ENCODE results near the gene KLF9. TPM values are rescaled to one million over a fixed set of nuclear protein-coding genes. Genes with fewer than 3 reads are reported as not detected.

The KLF9 gene
- total RNA-seq, 1 experiment from 2014 or later = 7.0 TPM

DNA sequence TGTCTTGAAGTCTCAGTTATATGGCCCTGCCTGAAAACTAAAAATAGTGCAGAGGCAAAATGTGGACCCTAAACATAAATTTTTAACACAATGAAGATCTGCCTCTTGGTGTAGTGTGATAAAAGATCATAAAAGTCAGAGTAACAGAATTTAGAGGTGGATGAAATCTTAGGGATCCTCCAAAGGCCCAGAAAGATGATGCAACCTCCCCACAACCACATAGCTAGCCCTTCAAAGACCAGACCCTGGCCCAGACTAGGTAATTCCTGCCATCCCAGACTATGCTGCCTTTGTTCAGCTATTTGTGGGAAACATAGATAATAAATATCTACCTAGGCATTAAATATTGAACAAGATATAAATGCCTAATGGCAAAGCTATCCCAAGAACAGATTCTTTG is 15.3 kb downstream of the KLF9 start:
- Histone ChIP-seq H3K4me3 (no peak overlapping the region), H3K27me3 (ENCODE audit: insufficient read depth, low read depth) (no peaks in the 10 kb centered on the region), H2AFZ (no peak overlapping the region), H3K4me1 (replicated peaks; ENCODE audit: insufficient read depth) (no peaks in the 10 kb centered on the region), H4K20me1 (ENCODE audit: insufficient read depth) (0 out of 2 replicates have a peak, but pooled peaks cover 3% of the 10 kb centered on the region), H3K9me2 (ENCODE audit: insufficient read depth) (no peaks in the 10 kb centered on the region), H3K79me2 (ENCODE audit: low read depth) (no peaks in the 10 kb centered on the region), H3K4me2 (no peak overlapping the region), H3F3A (ENCODE audit: insufficient read depth, low read depth) (no peaks in the 10 kb centered on the region), H3K27ac (no peak overlapping the region), H3K36me3 (ENCODE audit: low read depth) (no peaks in the 10 kb centered on the region), H3K9me3 (ENCODE audit: insufficient read depth, low read depth) (no peaks in the 10 kb centered on the region)
- BruUV-seq (replicated peaks) = no TSS peak
- TF ChIP-seq EZH2 (IDR thresholded peaks at IDR 0.05; ENCODE audit: low read depth) = no peak
- TF ChIP-seq, protein P1, sequence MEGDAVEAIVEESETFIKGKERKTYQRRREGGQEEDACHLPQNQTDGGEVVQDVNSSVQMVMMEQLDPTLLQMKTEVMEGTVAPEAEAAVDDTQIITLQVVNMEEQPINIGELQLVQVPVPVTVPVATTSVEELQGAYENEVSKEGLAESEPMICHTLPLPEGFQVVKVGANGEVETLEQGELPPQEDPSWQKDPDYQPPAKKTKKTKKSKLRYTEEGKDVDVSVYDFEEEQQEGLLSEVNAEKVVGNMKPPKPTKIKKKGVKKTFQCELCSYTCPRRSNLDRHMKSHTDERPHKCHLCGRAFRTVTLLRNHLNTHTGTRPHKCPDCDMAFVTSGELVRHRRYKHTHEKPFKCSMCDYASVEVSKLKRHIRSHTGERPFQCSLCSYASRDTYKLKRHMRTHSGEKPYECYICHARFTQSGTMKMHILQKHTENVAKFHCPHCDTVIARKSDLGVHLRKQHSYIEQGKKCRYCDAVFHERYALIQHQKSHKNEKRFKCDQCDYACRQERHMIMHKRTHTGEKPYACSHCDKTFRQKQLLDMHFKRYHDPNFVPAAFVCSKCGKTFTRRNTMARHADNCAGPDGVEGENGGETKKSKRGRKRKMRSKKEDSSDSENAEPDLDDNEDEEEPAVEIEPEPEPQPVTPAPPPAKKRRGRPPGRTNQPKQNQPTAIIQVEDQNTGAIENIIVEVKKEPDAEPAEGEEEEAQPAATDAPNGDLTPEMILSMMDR (conservative IDR thresholded peaks at IDR 0.05) = no peak
- CTCF ChIA-PET = no interaction called here
- no peak for DNase-seq
- POLR2A ChIA-PET (ENCODE audit: unreplicated experiment) = interaction anchor here (0.7 kb wide), 1 partner anchor 47 kb away, joined by 4 read pairs; no protein-coding TSS in a partner anchor
- intact Hi-C loops (cut with micrococcal nuclease; ENCODE audit: unreplicated experiment) = no loop called here

DNA sequence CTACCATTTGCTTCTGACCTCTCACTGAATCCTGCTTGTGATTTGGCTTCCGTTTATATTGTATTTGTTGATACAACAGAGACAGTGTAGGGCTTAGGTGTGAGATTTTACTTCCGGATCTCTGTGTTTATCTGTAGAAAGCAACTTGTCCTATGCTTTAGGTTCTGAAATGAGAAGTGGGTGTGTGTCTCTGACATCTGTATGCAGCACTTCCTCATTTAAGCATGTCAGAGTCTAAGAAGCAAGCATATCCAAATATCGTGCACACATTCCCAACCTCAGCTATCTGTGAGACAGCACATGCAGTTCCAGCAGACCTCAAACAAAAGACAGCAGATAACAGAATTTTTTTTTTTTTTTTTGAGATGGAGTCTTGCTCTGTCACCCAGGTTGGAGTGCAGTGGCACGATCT is 16.3 kb downstream of the KLF9 start:
- Histone ChIP-seq H3K9me2 (ENCODE audit: insufficient read depth) (no peaks in the 10 kb centered on the region), H4K20me1 (ENCODE audit: insufficient read depth) (no peaks in the 10 kb centered on the region), H3F3A (ENCODE audit: insufficient read depth, low read depth) (no peaks in the 10 kb centered on the region), H3K79me2 (ENCODE audit: low read depth) (no peaks in the 10 kb centered on the region), H2AFZ (no peak overlapping the region), H3K27me3 (ENCODE audit: insufficient read depth, low read depth) (no peaks in the 10 kb centered on the region), H3K4me1 (replicated peaks; ENCODE audit: insufficient read depth) (no peaks in the 10 kb centered on the region), H3K4me3 (no peak overlapping the region), H3K27ac (no peak overlapping the region), H3K9me3 (ENCODE audit: insufficient read depth, low read depth) (no peaks in the 10 kb centered on the region), H3K36me3 (ENCODE audit: low read depth) (no peaks in the 10 kb centered on the region), H3K4me2 (no peak overlapping the region)
- no peak for DNase-seq
- TF ChIP-seq EZH2 (IDR thresholded peaks at IDR 0.05; ENCODE audit: low read depth) = no peak
- TF ChIP-seq, protein P1 (conservative IDR thresholded peaks at IDR 0.05) = no peak
- intact Hi-C loops (cut with micrococcal nuclease; ENCODE audit: unreplicated experiment) = no loop called here
- BruUV-seq (replicated peaks) = no TSS peak
- CTCF ChIA-PET = no interaction called here
- POLR2A ChIA-PET (ENCODE audit: unreplicated experiment) = interaction anchor here (0.7 kb wide), 1 partner anchor 46 kb away, joined by 4 read pairs; no protein-coding TSS in a partner anchor

DNA sequence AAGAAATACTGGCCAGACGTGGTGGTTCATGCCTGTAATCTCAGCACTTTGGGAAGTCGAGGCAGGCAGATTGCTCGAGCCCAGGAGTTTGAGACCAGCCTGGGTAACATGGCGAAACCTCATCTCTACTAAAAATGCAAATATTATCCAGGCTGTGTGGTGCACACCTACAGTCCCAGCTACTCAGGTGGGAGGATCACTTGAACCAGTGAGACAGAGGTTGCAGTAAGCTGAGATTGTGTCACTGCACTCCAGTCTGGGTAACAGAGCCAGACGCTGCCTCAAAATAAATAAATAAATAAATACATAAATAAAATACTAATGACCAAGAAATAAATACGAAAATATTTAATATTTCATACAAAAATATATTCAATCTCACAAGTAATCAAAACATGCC is 18.8 kb downstream of the KLF9 start:
- H3K9me3 ChIP-seq (ENCODE audit: insufficient read depth, low read depth) = no peaks in the 10 kb centered on the region
- H3K27me3 ChIP-seq (ENCODE audit: insufficient read depth, low read depth) = no peaks in the 10 kb centered on the region
- no peak overlapping the region for H3K4me2 ChIP-seq
- TF ChIP-seq, protein P1 (conservative IDR thresholded peaks at IDR 0.05) = no peak
- TF ChIP-seq EZH2 (IDR thresholded peaks at IDR 0.05; ENCODE audit: low read depth) = no peak
- H3K36me3 ChIP-seq (ENCODE audit: low read depth) = no peaks in the 10 kb centered on the region
- no peaks in the 10 kb centered on the region for H3F3A ChIP-seq (ENCODE audit: insufficient read depth, low read depth)
- CTCF ChIA-PET = no interaction called here
- no peak for DNase-seq
- POLR2A ChIA-PET (ENCODE audit: unreplicated experiment) = no interaction called here
- no peaks in the 10 kb centered on the region for H3K79me2 ChIP-seq (ENCODE audit: low read depth)
- no peak overlapping the region for H3K4me3 ChIP-seq
- H2AFZ ChIP-seq = no peak overlapping the region
- no peak overlapping the region for H3K27ac ChIP-seq
- H4K20me1 ChIP-seq (ENCODE audit: insufficient read depth) = no peaks in the 10 kb centered on the region; the same call in 1 of the 2 replicates
- no peaks in the 10 kb centered on the region for H3K9me2 ChIP-seq (ENCODE audit: insufficient read depth)
- no peaks in the 10 kb centered on the region for H3K4me1 ChIP-seq (replicated peaks; ENCODE audit: insufficient read depth)
- intact Hi-C loops (cut with micrococcal nuclease; ENCODE audit: unreplicated experiment) = no loop called here
- BruUV-seq (replicated peaks) = no TSS peak
